HL-60/S4 treated with retinoic acid at 250 ng/mL for 4 days and 3 days (cell line): Measurements from ENCODE around the gene ADPRH.

Experiments used
- in situ Hi-C: fragments of 300-500 bp; cut with MboI; formaldehyde crosslinking; loops from 2 replicates; pipeline ENCODE4 v1.7.0; 2022; ENCODE audit warnings: low sequenced_read_pairs

The ADPRH gene

GRCh38 chr3:119558626-119559317 is 20.5 kb upstream of the ADPRH start:
- in situ Hi-C loops = loop anchor here (25.0 kb wide), 1 partner anchor 671 kb away; no protein-coding TSS in a partner anchor

- in situ Hi-C loops = loop anchor here (25.0 kb wide), 1 partner anchor 672 kb away; no protein-coding TSS in a partner anchor
Observed at GRCh38 chr3:119559441-119559963, 19.8 kb upstream of the ADPRH start, which contains the start of gene CD80. Gene CD80, minus strand, starts transcription at chr3:119559614. Its CDS starts 1,886 bp downstream, at chr3:119557728.

GRCh38 chr3:119560160-119560559 is 19.1 kb upstream of the ADPRH start:
- in situ Hi-C loops = loop anchor here (25.0 kb wide), 1 partner anchor 673 kb away; no protein-coding TSS in a partner anchor

GRCh38 chr3:119562307-119562961 is 16.9 kb upstream of the ADPRH start:
- in situ Hi-C loops = loop anchor here (25.0 kb wide), 1 partner anchor 675 kb away; no protein-coding TSS in a partner anchor

GRCh38 chr3:119563334-119563733 is 16.0 kb upstream of the ADPRH start:
- in situ Hi-C loops = loop anchor here (25.0 kb wide), 1 partner anchor 676 kb away; no protein-coding TSS in a partner anchor

- in situ Hi-C loops = loop anchor here (25.0 kb wide), 1 partner anchor 682 kb away; no protein-coding TSS in a partner anchor
Observed at GRCh38 chr3:119569156-119569555, 10.1 kb upstream of the ADPRH start.

- in situ Hi-C loops = loop anchor here (25.0 kb wide), 1 partner anchor 683 kb away; no protein-coding TSS in a partner anchor
Observed at GRCh38 chr3:119570229-119570628, 9.1 kb upstream of the ADPRH start.

GRCh38 chr3:119571230-119571629 is 8.1 kb upstream of the ADPRH start:
- in situ Hi-C loops = loop anchor here (25.0 kb wide), 1 partner anchor 684 kb away; no protein-coding TSS in a partner anchor

GRCh38 chr3:119571688-119572087 is 7.6 kb upstream of the ADPRH start:
- in situ Hi-C loops = loop anchor here (25.0 kb wide), 1 partner anchor 684 kb away; no protein-coding TSS in a partner anchor

- in situ Hi-C loops = no loop called here
Observed at GRCh38 chr3:119575507-119575906, 3.8 kb upstream of the ADPRH start.

- in situ Hi-C loops = no loop called here
Observed at GRCh38 chr3:119580067-119580760, 922 bp downstream of the ADPRH start.

- in situ Hi-C loops = no loop called here
Observed at GRCh38 chr3:119582178-119582577, 2.9 kb downstream of the ADPRH start.

- in situ Hi-C loops = no loop called here
Observed at GRCh38 chr3:119585208-119585607, 5.9 kb downstream of the ADPRH start.

- in situ Hi-C loops = no loop called here
Observed at GRCh38 chr3:119585856-119586570, 6.7 kb downstream of the ADPRH start.

GRCh38 chr3:119586733-119587172 is 7.5 kb downstream of the ADPRH start:
- in situ Hi-C loops = no loop called here

- in situ Hi-C loops = no loop called here
Observed at GRCh38 chr3:119588112-119588511, 8.8 kb downstream of the ADPRH start.

GRCh38 chr3:119589102-119589773 is 9.9 kb downstream of the ADPRH start:
- in situ Hi-C loops = no loop called here

GRCh38 chr3:119590706-119591105 is 11.4 kb downstream of the ADPRH start:
- in situ Hi-C loops = no loop called here

- in situ Hi-C loops = no loop called here
Observed at GRCh38 chr3:119592861-119593260, 13.6 kb downstream of the ADPRH start.

GRCh38 chr3:119594066-119594465 is 14.8 kb downstream of the ADPRH start:
- in situ Hi-C loops = no loop called here
